ENCODE data around the gene PHKA2.

DNA sequence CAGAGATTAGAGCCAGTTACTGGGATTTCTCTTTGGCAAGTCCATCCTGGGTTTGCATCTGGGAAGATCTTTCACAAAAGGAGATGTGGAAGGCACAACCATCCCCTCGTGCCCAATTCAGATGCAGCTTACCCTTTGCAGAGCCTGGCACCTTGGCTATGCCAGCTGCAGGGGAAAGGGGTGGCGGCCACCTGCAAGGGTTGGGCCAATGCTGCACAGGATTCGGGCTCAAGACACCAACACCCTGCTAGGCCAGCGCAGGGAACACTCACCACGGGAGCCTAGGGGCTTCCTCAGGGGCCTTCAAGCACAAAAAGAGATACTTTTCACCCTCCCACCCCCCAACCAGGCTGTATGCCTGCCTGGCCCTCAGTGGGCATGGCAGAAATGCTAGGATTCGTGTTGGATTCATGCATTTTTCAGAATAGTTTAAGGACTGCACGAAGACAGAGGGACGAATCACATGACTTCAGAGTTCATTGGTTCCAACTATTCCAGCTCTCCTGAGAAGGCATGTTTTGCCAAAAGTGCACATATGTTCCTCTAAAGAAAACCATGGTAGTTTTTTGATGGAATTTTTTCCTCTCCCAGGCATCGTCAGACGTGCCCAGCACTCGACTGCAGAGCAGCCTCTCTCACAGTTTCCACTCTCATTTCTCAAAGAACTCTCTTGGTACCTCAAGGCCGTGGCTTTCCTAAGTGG lies 94.4 kb downstream of the PHKA2 start:
- TF ChIP-seq, protein P1, sequence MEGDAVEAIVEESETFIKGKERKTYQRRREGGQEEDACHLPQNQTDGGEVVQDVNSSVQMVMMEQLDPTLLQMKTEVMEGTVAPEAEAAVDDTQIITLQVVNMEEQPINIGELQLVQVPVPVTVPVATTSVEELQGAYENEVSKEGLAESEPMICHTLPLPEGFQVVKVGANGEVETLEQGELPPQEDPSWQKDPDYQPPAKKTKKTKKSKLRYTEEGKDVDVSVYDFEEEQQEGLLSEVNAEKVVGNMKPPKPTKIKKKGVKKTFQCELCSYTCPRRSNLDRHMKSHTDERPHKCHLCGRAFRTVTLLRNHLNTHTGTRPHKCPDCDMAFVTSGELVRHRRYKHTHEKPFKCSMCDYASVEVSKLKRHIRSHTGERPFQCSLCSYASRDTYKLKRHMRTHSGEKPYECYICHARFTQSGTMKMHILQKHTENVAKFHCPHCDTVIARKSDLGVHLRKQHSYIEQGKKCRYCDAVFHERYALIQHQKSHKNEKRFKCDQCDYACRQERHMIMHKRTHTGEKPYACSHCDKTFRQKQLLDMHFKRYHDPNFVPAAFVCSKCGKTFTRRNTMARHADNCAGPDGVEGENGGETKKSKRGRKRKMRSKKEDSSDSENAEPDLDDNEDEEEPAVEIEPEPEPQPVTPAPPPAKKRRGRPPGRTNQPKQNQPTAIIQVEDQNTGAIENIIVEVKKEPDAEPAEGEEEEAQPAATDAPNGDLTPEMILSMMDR (IDR thresholded peaks at IDR 0.05), result no peak
- TF ChIP-seq POLR2AphosphoS5 (IDR thresholded peaks at IDR 0.05), result no peak
- TF ChIP-seq POLR2A (IDR thresholded peaks at IDR 0.05), result no peak
- no peak for TF ChIP-seq EP300 (IDR thresholded peaks at IDR 0.05)
